Measurements from ENCODE around the gene IFI30. TPM values are rescaled to one million over a fixed set of nuclear protein-coding genes. Genes with fewer than 3 reads are reported as not detected.
A peak's percentile ranks its signal among the peaks of the same experiment; 100 is the strongest.

IFI30 gene
- total and polyA plus RNA-seq, 8 donors: 7.3 to 986 (median 13.0) TPM

- Histone ChIP-seq H3K36me3 (peaks cover 0 to 53% of the 10 kb centered on the region in 2 donors), H3K9me3 (no peaks in the 10 kb centered on the region), H3K27ac (no peak overlapping the region), H3K27me3 (no peaks in the 10 kb centered on the region), H3K4me3 (no peak overlapping the region), H3K4me1 (peaks cover 11 to 35% of the 10 kb centered on the region in 2 donors)
- DNase-seq: no peak
- intact Hi-C loops (cut with DNase I): no loop called here
- no peak for TF ChIP-seq CTCF (IDR thresholded peaks at IDR 0.05)
- no peak for ATAC-seq
Measured at GRCh38 chr19:18150776-18151624, 22.6 kb upstream of the IFI30 start.

- H3K4me3 ChIP-seq: peak overlapping the region; percentile 76 to 88
- peak overlapping the region; percentile 95 to 99 for H3K27ac ChIP-seq
- DNase-seq: peak; percentile 96 to 98 (median 98)
- no peaks in the 10 kb centered on the region for H3K27me3 ChIP-seq
- TF ChIP-seq CTCF (IDR thresholded peaks at IDR 0.05): peak; percentile 41 to 61
- no peaks in the 10 kb centered on the region for H3K9me3 ChIP-seq
- peaks cover 24 to 49% of the 10 kb centered on the region in 2 donors for H3K4me1 ChIP-seq
- ATAC-seq: peak; percentile 75
- intact Hi-C loops (cut with DNase I): no loop called here
- H3K36me3 ChIP-seq: peaks cover 0 to 43% of the 10 kb centered on the region in 2 donors
Measured at GRCh38 chr19:18152442-18152816, 21.2 kb upstream of the IFI30 start.

- H3K27ac ChIP-seq: peak within 1 kb of the TSS; percentile 95 to 99
- peaks cover 26 to 53% of the 10 kb centered on the region in 2 donors for H3K4me1 ChIP-seq
- H3K9me3 ChIP-seq: no peaks in the 10 kb centered on the region
- H3K27me3 ChIP-seq: no peaks in the 10 kb centered on the region
- DNase-seq (peak; percentile 98 to 100 (median 100)), ATAC-seq (peak; percentile 88)
- intact Hi-C loops (cut with DNase I): no loop called here
- peak in 1 of 2 donors; percentile 27 for TF ChIP-seq CTCF (IDR thresholded peaks at IDR 0.05)
- peak within 1 kb of the TSS; percentile 76 to 88 for H3K4me3 ChIP-seq
- H3K36me3 ChIP-seq: peaks cover 0 to 38% of the 10 kb centered on the region in 2 donors
Measured at GRCh38 chr19:18152817-18153555, 20.6 kb upstream of the IFI30 start, which contains the start of gene PIK3R2. Gene PIK3R2, plus strand, starts transcription at chr19:18153163. Its CDS starts 2,717 bp downstream, at chr19:18155880.

- H3K36me3 ChIP-seq: peaks cover 0 to 31% of the 10 kb centered on the region in 2 donors
- intact Hi-C loops (cut with DNase I): no loop called here
- H3K4me1 ChIP-seq: peaks cover 26 to 53% of the 10 kb centered on the region in 2 donors
- H3K9me3 ChIP-seq: no peaks in the 10 kb centered on the region
- H3K27ac ChIP-seq: peak overlapping the region; percentile 95 to 99
- DNase-seq: peak in 2 of 4 donors; percentile 57 to 86
- H3K27me3 ChIP-seq: no peaks in the 10 kb centered on the region
- no peak for ATAC-seq
- TF ChIP-seq CTCF (IDR thresholded peaks at IDR 0.05): no peak
- peak overlapping the region; percentile 76 to 88 for H3K4me3 ChIP-seq
Measured at GRCh38 chr19:18153556-18154134, 20.0 kb upstream of the IFI30 start.

Measured in left lung (tissue), 10 donors.